Measurements from ENCODE around the gene POU2F2.

GRCh38 chr19:42115219-42115618, 17.0 kb downstream of the POU2F2 start:
- no peak for TF ChIP-seq CTCF (IDR thresholded peaks at IDR 0.05)
- no peak for TF ChIP-seq POLR2A (IDR thresholded peaks at IDR 0.05)
